GM21381 (cell line): Measurements from ENCODE around the gene GNG10.

Experiments
- ATAC-seq: cut with Tn5 transposase; IDR thresholded peaks from one replicate; pipeline ENCODE4 v1.9.1; 2021; ENCODE audit warnings: mild to moderate bottlenecking, moderate library complexity; ENCODE audit not compliant: unreplicated experiment

GNG10 gene

GRCh38 chr9:111719541-111719940 lies 58.1 kb downstream of the GNG10 start:
- no peak for ATAC-seq
